Measurements from ENCODE around the gene BNIP5.

BNIP5 gene

GRCh38 chr6:36336779-36337241 lies at the start of gene BNIP5:
Gene BNIP5, minus strand, starts transcription at chr6:36336888. Its CDS starts 6,198 bp downstream, at chr6:36330690.
- no peak for DNase-seq

- DNase-seq, result no peak
Observed at GRCh38 chr6:36384095-36384494, 47.4 kb upstream of the BNIP5 start.

GRCh38 chr6:36383606-36384005 lies 46.9 kb upstream of the BNIP5 start:
- DNase-seq, result no peak

GRCh38 chr6:36382976-36383375 lies 46.3 kb upstream of the BNIP5 start:
- DNase-seq, result no peak

GRCh38 chr6:36381502-36382389 lies 45.1 kb upstream of the BNIP5 start:
- DNase-seq, result no peak

- no peak for DNase-seq
Observed at GRCh38 chr6:36380166-36380565, 43.5 kb upstream of the BNIP5 start.

GRCh38 chr6:36378936-36379335 lies 42.2 kb upstream of the BNIP5 start:
- DNase-seq, result no peak

- DNase-seq, result no peak
Observed at GRCh38 chr6:36378243-36378920, 41.7 kb upstream of the BNIP5 start.

- no peak for DNase-seq
Observed at GRCh38 chr6:36377594-36377993, 40.9 kb upstream of the BNIP5 start.

GRCh38 chr6:36376742-36377141 lies 40.1 kb upstream of the BNIP5 start:
- no peak for DNase-seq

- DNase-seq, result no peak
Observed at GRCh38 chr6:36376183-36376582, 39.5 kb upstream of the BNIP5 start.

GRCh38 chr6:36375644-36376155 lies 39.0 kb upstream of the BNIP5 start:
- DNase-seq, result no peak

GRCh38 chr6:36374972-36375371 lies 38.3 kb upstream of the BNIP5 start:
- no peak for DNase-seq

- DNase-seq, result no peak
Observed at GRCh38 chr6:36374194-36374593, 37.5 kb upstream of the BNIP5 start.

GRCh38 chr6:36373368-36374019 lies 36.8 kb upstream of the BNIP5 start:
- no peak for DNase-seq

- DNase-seq, result no peak
Observed at GRCh38 chr6:36372088-36372487, 35.4 kb upstream of the BNIP5 start.

- DNase-seq, result no peak
Observed at GRCh38 chr6:36371211-36371610, 34.5 kb upstream of the BNIP5 start.

- no peak for DNase-seq
Observed at GRCh38 chr6:36370638-36371037, 34.0 kb upstream of the BNIP5 start.

- DNase-seq, result peak; percentile 31
Observed at GRCh38 chr6:36368921-36369865, 32.5 kb upstream of the BNIP5 start.

GRCh38 chr6:36368421-36368820 lies 31.7 kb upstream of the BNIP5 start:
- DNase-seq, result no peak

GRCh38 chr6:36367743-36368142 lies 31.1 kb upstream of the BNIP5 start:
- DNase-seq, result no peak
